ENCODE results near the gene LBHD2.

The LBHD2 gene

DNA sequence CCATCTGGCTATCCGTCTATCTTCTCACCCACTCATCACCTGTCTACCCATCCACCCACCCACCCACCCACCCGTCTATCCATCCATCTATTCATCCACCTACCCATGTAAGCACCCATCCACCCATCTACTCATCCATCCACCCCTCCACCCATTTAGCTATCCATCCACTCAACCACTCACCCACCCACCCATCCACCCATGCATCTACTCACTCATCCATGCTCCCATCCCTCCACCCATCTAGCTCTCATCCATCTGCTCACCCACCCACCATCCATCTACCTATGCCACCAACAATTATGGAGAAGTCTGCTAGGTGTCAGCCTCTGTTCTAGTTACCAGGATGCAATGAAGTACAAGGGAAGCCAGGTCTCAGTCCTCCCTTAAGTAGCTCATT, 50.4 kb downstream of the LBHD2 start:
- TF ChIP-seq, protein P1, sequence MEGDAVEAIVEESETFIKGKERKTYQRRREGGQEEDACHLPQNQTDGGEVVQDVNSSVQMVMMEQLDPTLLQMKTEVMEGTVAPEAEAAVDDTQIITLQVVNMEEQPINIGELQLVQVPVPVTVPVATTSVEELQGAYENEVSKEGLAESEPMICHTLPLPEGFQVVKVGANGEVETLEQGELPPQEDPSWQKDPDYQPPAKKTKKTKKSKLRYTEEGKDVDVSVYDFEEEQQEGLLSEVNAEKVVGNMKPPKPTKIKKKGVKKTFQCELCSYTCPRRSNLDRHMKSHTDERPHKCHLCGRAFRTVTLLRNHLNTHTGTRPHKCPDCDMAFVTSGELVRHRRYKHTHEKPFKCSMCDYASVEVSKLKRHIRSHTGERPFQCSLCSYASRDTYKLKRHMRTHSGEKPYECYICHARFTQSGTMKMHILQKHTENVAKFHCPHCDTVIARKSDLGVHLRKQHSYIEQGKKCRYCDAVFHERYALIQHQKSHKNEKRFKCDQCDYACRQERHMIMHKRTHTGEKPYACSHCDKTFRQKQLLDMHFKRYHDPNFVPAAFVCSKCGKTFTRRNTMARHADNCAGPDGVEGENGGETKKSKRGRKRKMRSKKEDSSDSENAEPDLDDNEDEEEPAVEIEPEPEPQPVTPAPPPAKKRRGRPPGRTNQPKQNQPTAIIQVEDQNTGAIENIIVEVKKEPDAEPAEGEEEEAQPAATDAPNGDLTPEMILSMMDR (conservative IDR thresholded peaks at IDR 0.05; ENCODE audit: low read length): no peak
- DNase-seq (ENCODE audit: low read depth): no peak

DNA sequence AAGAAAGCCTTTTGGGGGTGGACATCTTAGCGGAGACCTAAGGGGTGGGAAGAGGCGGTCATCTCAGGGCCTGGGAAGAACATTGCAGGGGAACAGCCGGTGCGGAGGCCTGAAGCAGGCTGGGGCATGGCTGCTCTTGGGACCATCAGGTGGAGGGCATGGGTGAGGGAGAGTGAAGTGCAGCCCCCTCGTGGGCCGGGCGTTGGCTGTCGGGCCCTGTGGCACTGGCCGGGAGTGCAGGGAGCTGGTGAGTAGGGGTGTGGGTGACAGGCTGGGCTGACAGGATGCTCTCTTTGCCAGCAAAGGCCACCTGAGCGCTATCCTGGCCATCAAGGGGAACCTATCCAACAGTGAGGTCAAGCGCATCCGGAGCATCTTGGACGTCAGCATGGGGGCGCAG, 50.9 kb downstream of the LBHD2 start:
- TF ChIP-seq, protein P1 (conservative IDR thresholded peaks at IDR 0.05; ENCODE audit: low read length): no peak
- H3K4me3 ChIP-seq (ENCODE audit: low read length): no peak overlapping the region

More for the DNA sequence above, 50.4 kb downstream of the LBHD2 start:
- H3K4me3 ChIP-seq (ENCODE audit: low read length): no peak overlapping the region

DNA sequence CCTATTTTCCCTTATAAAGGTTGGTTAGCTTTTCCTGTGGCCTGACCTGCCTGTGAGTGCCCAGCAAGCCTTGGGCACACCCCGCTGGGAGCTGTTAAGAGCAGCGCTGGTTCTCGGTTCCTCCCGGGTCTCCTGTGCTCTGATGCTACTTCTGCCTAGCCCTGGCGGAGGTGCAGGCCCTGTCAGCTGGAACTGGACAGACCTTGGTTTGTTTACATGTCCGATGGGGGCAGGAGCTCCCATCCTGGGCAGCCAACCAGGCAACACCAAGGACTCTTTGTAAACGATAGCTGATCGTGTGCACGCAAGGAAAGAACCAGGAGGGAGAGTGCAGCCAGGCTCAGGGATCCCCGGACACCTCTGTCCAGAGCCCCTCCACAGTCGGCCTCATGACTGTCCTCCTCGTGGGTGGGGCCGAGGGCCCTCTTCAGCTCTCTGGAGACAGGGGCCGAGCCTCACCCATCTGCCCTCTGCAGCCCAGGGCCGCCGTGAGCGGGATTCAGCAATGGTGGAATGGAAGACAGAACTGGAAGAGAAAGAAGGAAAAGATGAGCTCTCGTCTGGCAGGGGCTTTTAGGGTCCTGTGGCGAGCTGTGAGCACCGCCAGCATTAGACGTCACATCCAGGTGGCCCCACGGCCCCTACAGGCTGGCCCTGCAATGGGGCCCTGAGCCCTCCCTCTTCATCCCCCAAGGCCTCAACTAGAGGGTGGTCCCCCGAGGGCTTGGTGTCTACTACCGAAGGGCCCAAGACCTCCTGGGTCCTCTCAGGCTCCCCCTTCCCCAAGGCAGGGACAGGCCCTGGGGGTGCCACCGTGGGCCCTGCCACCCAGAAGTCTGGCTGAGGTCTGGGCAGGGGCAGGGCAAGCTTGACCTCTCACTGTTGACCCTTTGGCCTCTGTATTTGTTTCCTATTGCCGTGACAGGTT, 51.6 kb downstream of the LBHD2 start:
- no peak for DNase-seq (ENCODE audit: low read depth)
- TF ChIP-seq, protein P1 (conservative IDR thresholded peaks at IDR 0.05; ENCODE audit: low read length): no peak
- no peak overlapping the region for H3K4me3 ChIP-seq (ENCODE audit: low read length)

More for the DNA sequence above, 50.9 kb downstream of the LBHD2 start:
- no peak for DNase-seq (ENCODE audit: low read depth)

DNA sequence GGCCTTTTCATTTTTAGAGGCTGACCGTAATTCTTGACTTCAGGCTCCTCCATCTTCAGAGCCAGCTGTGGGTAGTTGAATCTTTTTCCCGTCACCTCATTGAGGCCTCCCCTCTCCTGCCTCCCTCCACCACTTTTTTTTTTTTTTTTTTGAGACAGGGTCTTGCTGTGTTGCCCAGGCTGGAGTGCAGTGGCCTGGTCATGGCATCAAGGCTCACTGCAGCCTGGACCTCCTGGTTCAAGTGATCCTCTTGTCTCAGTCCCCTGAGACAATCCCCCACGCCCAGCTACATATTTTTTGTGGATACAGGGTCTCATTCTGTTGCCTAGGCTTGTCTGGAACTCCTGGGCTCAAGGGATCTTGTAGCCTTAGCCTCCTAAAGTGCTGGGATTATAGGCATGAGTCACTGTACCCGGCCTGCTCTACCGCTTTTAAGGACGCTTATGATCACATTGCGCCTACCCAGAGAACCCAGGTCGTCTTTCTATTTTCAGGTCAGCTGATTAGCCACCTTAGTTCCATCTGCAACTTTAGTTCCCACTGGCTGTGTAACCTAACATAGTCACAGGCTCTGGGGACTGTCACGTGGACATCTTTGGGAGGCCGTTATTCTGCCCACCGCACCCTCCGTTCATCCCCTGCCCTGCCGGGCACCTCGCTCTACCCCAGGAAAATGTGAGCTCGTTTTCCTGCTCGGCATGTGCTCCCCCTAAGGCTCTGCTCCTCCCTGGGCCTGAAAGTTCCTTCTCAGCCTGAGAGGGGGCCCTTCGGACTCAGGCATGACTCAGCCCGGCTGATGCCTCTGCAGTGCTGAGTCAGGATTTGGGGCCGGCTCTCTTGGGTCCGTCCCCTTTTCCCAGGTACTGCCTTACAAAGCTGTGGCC, 52.6 kb downstream of the LBHD2 start:
- DNase-seq (ENCODE audit: low read depth): peak; percentile 57
- H3K4me3 ChIP-seq (ENCODE audit: low read length): no peak overlapping the region
- TF ChIP-seq, protein P1 (conservative IDR thresholded peaks at IDR 0.05; ENCODE audit: low read length): no peak; the same call in 1 of the 2 replicates

DNA sequence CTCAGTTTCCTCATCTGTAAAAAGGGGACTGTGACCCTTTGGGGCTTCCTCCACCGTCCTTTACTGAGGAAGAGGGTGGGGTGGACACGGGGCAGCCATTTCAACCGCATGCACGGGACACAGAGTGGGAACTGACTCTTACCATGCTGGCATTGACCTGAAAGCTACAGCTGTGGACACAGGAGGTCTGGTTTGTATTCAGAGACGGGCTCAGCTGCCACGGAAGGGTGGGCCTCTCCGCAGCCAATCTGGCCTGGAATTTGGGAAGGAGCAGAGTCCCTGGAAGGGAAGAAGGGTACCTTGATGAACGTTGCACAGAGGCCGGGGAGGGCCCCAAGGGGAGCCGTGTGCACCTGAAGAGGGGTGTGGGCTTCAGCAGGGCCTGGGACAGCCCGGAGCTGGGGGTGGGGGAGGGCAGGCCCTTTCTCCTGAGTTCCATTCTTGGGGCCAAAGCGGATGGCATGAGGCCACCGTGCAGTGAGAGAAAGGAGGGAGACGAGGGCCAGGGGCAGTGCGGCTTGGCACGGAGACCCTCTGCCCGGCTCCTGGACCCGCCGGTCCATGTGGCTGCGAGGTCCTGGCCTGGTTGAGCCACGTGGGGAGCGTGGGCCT, 53.8 kb downstream of the LBHD2 start:
- no peak for DNase-seq (ENCODE audit: low read depth)
- no peak overlapping the region for H3K4me3 ChIP-seq (ENCODE audit: low read length)
- TF ChIP-seq, protein P1 (conservative IDR thresholded peaks at IDR 0.05; ENCODE audit: low read length): no peak

DNA sequence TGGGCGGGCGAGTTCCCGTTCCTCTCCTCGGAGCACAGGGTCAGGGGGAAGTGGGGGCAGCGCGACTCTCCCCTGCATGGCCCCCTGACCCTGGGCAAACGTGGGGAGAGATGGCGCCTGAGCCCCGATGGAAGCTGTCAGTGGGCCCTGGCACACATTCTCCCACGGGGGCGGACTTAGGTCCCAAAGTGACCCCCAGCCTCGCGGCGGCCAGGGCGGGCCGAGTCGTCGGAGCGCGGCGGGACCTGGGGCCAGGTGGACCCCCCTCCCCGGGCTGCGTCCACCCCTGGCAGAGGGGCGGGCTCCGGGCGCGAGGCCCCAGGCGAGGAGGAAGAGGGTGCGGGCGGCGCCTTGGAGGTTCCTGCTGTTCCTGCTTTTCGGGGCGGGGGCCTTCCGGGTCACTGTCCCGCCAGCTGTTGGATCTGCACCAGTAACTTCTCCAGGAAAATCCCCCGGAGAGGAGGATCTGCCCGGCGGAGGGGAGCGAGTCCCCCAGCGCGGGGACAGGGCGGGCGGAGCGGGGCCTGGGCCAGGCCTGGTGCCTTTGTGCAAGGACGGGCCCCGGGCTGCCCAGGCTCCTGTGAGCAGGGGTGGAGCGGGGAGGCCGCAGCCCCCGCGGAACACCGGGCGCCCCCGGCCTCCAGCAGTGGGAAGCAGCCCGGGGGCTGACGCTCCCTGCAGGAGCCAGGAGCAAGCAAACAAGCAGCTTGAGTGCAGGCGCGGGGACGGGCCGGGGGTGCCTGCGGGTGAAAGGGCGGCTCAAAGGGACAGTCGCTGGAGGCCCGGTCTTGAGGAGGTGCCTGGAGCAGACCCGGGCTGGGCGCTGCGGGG, 54.5 kb downstream of the LBHD2 start:
- TF ChIP-seq, protein P1 (conservative IDR thresholded peaks at IDR 0.05; ENCODE audit: low read length): no peak
- no peak overlapping the region for H3K4me3 ChIP-seq (ENCODE audit: low read length)
- DNase-seq (ENCODE audit: low read depth): no peak
